ENCODE results near the gene KMT5B. TPM values are rescaled to one million over a fixed set of nuclear protein-coding genes. Genes with fewer than 3 reads are reported as not detected.

The KMT5B gene
- polyA plus RNA-seq, 4 donors, result 66.5 to 81.5 (median 77.6) TPM

DNA sequence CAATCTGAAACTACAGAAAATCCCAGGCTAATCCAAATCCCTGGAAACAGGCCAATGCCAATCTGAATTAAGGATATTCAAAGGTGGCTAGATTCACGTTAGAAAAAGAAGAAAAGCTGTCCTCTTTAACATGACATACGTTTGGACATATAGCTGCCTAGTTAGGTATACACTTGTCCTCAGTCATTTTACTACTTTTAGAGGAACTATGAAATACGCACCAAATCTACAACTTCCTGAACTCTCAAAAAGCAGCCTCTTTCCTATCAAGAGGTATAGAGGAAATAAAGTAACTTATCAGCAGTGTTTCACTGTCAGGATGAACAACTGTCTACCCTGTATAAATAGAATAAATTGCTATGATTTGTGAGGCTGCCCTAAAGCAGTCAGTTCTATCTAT lies 24.0 kb downstream of the KMT5B start:
- DNase-seq (ENCODE audit: low read depth in 4 of 4, low spot score in 2 of 4), result no peak

GRCh38 chr11:68186061-68186460 lies 27.0 kb downstream of the KMT5B start:
- DNase-seq (ENCODE audit: low read depth in 4 of 4, low spot score in 2 of 4), result no peak

DNA sequence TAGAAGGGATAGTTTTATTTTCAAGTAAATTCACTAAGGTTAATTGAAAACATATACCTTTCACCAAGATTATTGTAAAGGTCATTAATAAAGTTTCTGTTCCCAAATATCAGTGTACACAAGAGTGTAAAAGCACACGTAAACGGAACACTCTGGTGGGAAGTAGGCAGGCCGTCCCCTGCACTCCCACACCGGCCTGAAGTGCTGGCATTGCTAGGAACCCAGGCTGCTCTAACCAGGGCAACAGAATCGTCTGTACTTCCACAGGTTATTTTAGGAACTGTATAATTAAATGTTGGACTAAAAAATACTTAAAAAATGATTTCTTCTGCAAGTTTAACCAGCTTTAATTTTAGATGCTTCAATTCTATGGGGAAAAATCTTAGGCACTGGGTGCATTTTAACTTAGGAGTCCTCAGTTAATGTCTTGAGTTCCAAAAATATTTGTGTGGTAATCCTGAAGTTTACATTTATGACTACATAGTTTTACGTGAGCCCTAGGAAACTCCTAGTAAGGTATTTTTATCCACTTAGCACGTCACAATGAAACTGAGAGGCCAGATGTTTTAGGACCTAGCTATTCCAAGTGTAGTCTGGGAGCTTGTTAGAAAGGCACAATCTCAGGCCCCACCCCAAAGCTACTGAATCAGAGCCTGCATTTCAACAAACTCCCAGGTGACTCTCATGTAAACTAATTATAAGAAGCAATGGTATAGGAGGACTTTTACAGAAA lies 31.2 kb downstream of the KMT5B start:
- DNase-seq (ENCODE audit: low read depth in 4 of 4, low spot score in 2 of 4), result no peak

GRCh38 chr11:68179847-68180246 lies 33.2 kb downstream of the KMT5B start:
- no peak for DNase-seq (ENCODE audit: low read depth in 4 of 4, low spot score in 2 of 4)

GRCh38 chr11:68177877-68178276 lies 35.2 kb downstream of the KMT5B start:
- DNase-seq (ENCODE audit: low read depth in 4 of 4, low spot score in 2 of 4), result no peak

GRCh38 chr11:68173926-68174325 lies 39.2 kb downstream of the KMT5B start:
- no peak for DNase-seq (ENCODE audit: low read depth in 4 of 4, low spot score in 2 of 4)

GRCh38 chr11:68169442-68169841 lies 43.7 kb downstream of the KMT5B start:
- no peak for DNase-seq (ENCODE audit: low read depth in 4 of 4, low spot score in 2 of 4)

GRCh38 chr11:68168694-68169093 lies 44.4 kb downstream of the KMT5B start:
- DNase-seq (ENCODE audit: low read depth in 4 of 4, low spot score in 2 of 4), result no peak

GRCh38 chr11:68167474-68167873 lies 45.6 kb downstream of the KMT5B start:
- DNase-seq (ENCODE audit: low read depth in 4 of 4, low spot score in 2 of 4), result no peak

DNA sequence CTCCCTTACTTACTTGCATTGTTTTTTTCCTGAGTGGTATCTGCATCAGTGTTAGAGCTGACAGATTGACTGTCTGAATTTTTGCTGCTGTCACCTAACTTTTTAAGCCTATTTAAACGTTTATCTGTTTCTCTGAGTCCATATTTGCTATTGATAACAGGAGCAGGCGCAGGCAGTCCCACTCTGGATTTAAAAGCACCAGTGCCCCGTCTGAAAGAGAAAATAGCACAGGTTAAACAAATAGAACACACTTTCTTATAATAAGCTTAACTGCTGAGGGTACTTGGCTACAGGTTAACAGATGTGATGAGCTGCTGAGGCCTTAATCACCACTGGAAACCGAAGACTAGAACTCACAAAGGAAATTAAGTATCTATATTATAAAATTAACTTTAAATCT lies 46.1 kb downstream of the KMT5B start:
- DNase-seq (ENCODE audit: low read depth in 4 of 4, low spot score in 2 of 4), result no peak

DNA sequence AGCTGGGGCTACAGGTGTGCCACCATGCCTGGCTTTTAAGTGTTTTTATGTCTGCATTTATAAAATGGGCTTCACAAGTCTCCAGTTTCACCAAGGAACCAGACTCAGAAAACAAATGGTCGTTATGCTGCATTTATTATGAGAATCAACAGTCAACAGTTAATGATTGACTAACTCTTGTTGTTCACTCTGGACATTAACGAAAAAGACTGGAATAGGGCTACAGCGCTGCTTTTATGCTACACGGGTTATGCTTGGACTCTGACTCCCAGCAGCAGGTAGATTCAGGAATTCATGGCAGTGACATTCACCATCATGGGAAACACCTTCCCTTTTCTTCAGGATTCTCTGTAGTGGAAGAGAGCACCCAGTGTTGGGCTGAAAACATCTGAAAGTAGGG lies 47.5 kb downstream of the KMT5B start:
- DNase-seq (ENCODE audit: low read depth in 4 of 4, low spot score in 2 of 4), result no peak

DNA sequence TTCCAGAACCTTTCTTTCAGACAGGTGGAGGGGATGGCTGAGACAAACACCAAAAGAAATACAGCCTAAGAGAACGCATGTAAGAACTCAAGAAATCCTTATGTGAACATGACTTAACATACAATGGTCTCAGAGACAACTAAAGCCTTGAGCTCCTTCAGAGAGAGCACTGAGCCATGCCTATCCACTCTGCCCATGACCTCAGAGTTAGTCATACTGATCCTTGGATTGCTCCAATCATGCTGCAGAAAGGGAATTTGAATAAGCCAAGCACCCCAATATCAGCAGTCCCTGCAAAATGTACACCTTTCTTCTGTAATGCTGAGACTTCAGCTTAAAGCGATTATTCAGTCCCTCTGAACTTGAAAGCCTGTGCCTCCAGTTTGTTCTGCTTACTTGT lies 48.7 kb downstream of the KMT5B start:
- DNase-seq (ENCODE audit: low read depth in 4 of 4, low spot score in 2 of 4), result no peak

GRCh38 chr11:68163691-68164090 lies 49.4 kb downstream of the KMT5B start:
- DNase-seq (ENCODE audit: low read depth in 4 of 4, low spot score in 2 of 4), result no peak

DNA sequence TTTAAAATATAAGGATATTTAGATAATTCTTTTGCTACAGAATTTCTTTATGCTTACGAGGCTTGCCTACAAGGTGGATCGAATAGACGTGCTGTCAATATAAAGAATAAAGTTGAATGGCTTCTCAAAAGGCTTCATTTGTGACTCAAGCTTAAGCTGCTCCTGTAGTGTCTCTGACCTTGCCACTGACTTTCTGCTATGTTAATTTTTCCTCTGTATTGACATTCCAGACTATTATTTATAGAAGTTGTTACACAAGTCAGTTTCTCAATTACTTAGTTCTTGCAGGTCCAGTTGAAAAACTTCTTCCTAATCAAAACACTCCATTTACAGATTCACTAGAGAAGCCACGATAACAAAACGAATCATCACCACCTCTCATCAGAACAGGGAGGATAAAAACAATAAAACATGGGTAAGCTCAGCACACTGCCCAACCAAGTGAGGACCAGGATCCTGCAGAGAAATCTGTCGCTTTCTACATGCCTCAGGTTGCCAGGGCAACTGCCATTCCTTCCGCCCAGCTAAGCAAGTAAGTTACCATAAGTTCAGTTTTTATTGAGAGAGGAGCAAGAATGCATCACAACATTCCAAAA lies 52.9 kb downstream of the KMT5B start:
- DNase-seq (ENCODE audit: low read depth in 4 of 4, low spot score in 2 of 4), result no peak

GRCh38 chr11:68159665-68160064 lies 53.4 kb downstream of the KMT5B start:
- no peak for DNase-seq (ENCODE audit: low read depth in 4 of 4, low spot score in 2 of 4)

DNA sequence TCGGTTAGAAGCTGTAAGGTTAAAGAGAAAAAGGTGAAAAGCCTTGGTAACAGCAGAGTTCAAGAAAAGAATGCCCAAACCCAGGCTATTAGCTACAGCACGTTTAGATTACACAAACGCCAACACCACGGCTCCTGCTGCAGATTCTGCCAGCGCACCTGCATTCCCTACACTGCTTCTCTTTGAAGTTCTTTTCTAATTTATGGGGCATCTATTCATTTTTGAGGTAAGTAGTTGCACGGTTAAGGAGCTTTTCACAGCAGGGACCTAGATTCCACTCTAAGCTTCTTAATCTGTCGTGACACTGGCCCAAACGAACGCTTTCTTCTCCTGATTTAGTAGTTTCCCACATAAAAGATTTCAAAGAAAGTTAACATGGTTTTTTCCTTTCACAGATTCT lies 53.9 kb downstream of the KMT5B start:
- DNase-seq (ENCODE audit: low read depth in 4 of 4, low spot score in 2 of 4), result no peak

GRCh38 chr11:68158580-68158979 lies 54.5 kb downstream of the KMT5B start:
- DNase-seq (ENCODE audit: low read depth in 4 of 4, low spot score in 2 of 4), result no peak

DNA sequence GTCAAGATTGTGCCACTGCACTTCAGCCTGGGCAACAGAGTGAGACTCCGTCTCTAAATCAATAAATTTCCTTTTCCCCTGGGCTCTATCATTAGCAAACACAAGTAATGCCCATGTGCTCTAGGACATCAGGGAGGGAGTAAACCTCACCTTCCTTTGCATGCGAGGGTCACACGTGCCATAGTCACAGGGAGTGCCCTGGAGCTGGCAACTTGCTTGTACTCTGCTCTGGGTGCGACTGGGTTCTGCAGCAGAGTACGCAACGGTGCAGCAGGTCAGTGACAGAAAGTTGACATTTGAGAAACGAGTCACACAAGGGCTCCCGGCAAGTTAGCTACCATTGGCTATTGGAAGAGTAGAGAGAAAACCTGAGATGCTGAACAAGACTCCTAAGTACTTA lies 59.4 kb downstream of the KMT5B start:
- no peak for DNase-seq (ENCODE audit: low read depth in 4 of 4, low spot score in 2 of 4)

- DNase-seq (ENCODE audit: low read depth in 4 of 4, low spot score in 2 of 4), result no peak
These were observed 63.1 kb downstream of the KMT5B start for GRCh38 chr11:68150037-68150436.

- no peak for DNase-seq (ENCODE audit: low read depth in 4 of 4, low spot score in 2 of 4)
These were observed 63.7 kb downstream of the KMT5B start for GRCh38 chr11:68149417-68149816.

DNA sequence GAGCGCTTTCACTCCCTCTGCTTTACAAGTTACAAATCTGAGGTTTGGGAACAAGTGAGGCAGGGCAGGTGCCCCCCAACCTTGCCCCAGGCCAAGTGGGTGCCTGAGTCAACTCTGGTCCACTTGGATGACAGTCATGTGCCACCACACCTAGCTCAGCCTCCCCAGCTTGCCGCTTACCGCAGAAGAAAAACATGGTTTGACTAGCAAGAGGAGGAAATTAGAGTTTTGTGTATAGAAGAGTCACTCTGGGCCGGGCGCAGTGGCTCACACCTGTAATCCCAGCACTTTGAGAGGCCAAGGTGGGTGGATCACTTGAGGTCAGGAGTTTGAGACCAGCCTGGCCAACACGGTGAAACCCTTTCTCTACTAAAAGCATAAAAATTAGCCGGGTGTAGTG lies 64.2 kb downstream of the KMT5B start:
- DNase-seq (ENCODE audit: low read depth in 4 of 4, low spot score in 2 of 4), result no peak

GRCh38 chr11:68148071-68148805 lies 64.9 kb downstream of the KMT5B start:
- no peak for DNase-seq (ENCODE audit: low read depth in 4 of 4, low spot score in 2 of 4)

Data from left renal cortex interstitium (tissue), 4 donors.